H1 (cell line): ENCODE measurements around the gene IQUB. TPM values are rescaled to one million over a fixed set of nuclear protein-coding genes. Genes with fewer than 3 reads are reported as not detected.
A peak's percentile ranks its signal among the peaks of the same experiment; 100 is the strongest.

Experiments
- CTCF ChIA-PET: fragments of 300-600 bp; sonication (Branson Sonifier 250); formaldehyde crosslinking; loops from one replicate; lab custom pipeline; 2021; ENCODE audit not compliant: partially characterized antibody; lab: Charles Lee
- POLR2A ChIA-PET: fragments of 300-600 bp; sonication (Branson Sonifier 250); formaldehyde crosslinking; loops from one replicate; lab custom pipeline; 2021; ENCODE audit warnings: inconsistent platforms; ENCODE audit not compliant: partially characterized antibody; lab: Charles Lee
- DNase-seq, 2 experiments: peaks; one replicate each; pipeline versions ENCODE4 v3.0.0 to v3.0.0-alpha.2; 2010 to 2022; ENCODE audit warnings: low spot score in 2 of 2, low read depth in 1 of 2, mixed read lengths in 1 of 2
- FAIRE-seq: peaks from 2 replicates; lab custom pipeline; 2011; peaks lifted over from hg19 to GRCh38; lab: Jason Lieb, UNC
- H2AFZ ChIP-seq: 2 replicates; pipeline ENCODE4 v1.8.1; 2012; ENCODE audit warnings: low read length, inconsistent platforms
- H2AK5ac ChIP-seq: 2 replicates; pipeline ENCODE4 v1.6.1; 2013; ENCODE audit warnings: low read depth, low read length
- H2BK120ac ChIP-seq: replicated peaks from 2 replicates; pipeline ENCODE3; 2013; ENCODE audit warnings: low read depth, low read length, inconsistent platforms
- H2BK12ac ChIP-seq: 2 replicates; pipeline ENCODE4 v1.6.1; 2013; ENCODE audit warnings: low read depth, low read length
- H2BK15ac ChIP-seq: 2 replicates; pipeline ENCODE4 v1.6.1; 2013; ENCODE audit warnings: low read length
- H2BK20ac ChIP-seq: 2 replicates; pipeline ENCODE4 v1.6.1; 2013; ENCODE audit warnings: low read length
- H2BK5ac ChIP-seq: 2 replicates; pipeline ENCODE4 v1.6.1; 2013; ENCODE audit warnings: low read depth, low read length
- H3K14ac ChIP-seq: 2 replicates; pipeline ENCODE4 v1.6.1; 2013; ENCODE audit warnings: inconsistent platforms; ENCODE audit not compliant: insufficient read length
- H3K18ac ChIP-seq: 2 replicates; pipeline ENCODE4 v1.6.1; 2013; ENCODE audit warnings: low read length; ENCODE audit errors: extremely low read depth
- H3K23ac ChIP-seq: 2 replicates; pipeline ENCODE4 v1.6.1; 2013; ENCODE audit warnings: inconsistent platforms; ENCODE audit not compliant: insufficient read length
- H3K23me2 ChIP-seq: 2 replicates; pipeline ENCODE4 v1.6.1; 2013; ENCODE audit warnings: low read depth, low read length
- H3K27ac ChIP-seq: 2 replicates; pipeline ENCODE4 v1.6.1; 2011; ENCODE audit warnings: low read depth, low read length, inconsistent platforms
- H3K27me3 ChIP-seq, 4 experiments: replicated peaks in 1 of 4; 1 replicate in 1 of 4; 2 replicates in 3 of 4; pipeline versions ENCODE4 v1.6.1 to v1.8.1; 2011 to 2013; ENCODE audit warnings: low read length in 3 of 4, mild to moderate bottlenecking in 3 of 4, inconsistent platforms in 2 of 4, mixed read lengths in 2 of 4, moderate library complexity in 1 of 4; ENCODE audit not compliant: control insufficient read depth in 3 of 4, insufficient read depth in 3 of 4; ENCODE audit errors: extremely low read depth in 1 of 4
- H3K36me3 ChIP-seq, 4 experiments: 2 replicates each; pipeline versions ENCODE4 v1.6.1 to v1.8.1; 2011 to 2013; ENCODE audit warnings: mild to moderate bottlenecking in 4 of 4, low read length in 3 of 4, moderate library complexity in 2 of 4, control low read depth in 1 of 4, inconsistent platforms in 1 of 4; ENCODE audit not compliant: insufficient read depth in 4 of 4, control insufficient read depth in 2 of 4
- H3K4ac ChIP-seq: replicated peaks from 2 replicates; pipeline ENCODE3; 2013; ENCODE audit warnings: low read length, low read depth, mixed read lengths, inconsistent platforms; ENCODE audit not compliant: insufficient read length
- H3K4me1 ChIP-seq, 4 experiments: replicated peaks in 1 of 4; 1 replicate in 1 of 4; 2 replicates in 3 of 4; pipeline versions ENCODE4 v1.6.1 to v1.8.1; 2011 to 2013; ENCODE audit warnings: low read length in 3 of 4, inconsistent platforms in 2 of 4, mixed read lengths in 1 of 4; ENCODE audit not compliant: insufficient read depth in 4 of 4, control insufficient read depth in 3 of 4
- H3K4me2 ChIP-seq, 2 experiments: 2 replicates each; pipeline versions ENCODE4 v1.6.1 to v1.8.1; 2011 to 2013; ENCODE audit warnings: low read depth in 2 of 2, low read length in 2 of 2, control low read depth in 1 of 2, inconsistent platforms in 1 of 2, mild to moderate bottlenecking in 1 of 2; ENCODE audit not compliant: insufficient read depth in 1 of 2
- H3K4me3 ChIP-seq, 4 experiments: fragments of 200-600, 300-600 bp in 1 of 4; sonication (generic), shearing (Covaris generic), sonication (Bioruptor Twin) in 1 of 4; 2 replicates each; pipeline versions ENCODE4 v1.5.1 to v1.8.1; 2011 to 2016; ENCODE audit warnings: low read length in 4 of 4, low read depth in 3 of 4, control low read depth in 2 of 4, inconsistent platforms in 2 of 4, mild to moderate bottlenecking in 2 of 4, mixed read lengths in 1 of 4, moderate library complexity in 1 of 4; ENCODE audit not compliant: insufficient read depth in 2 of 4; ENCODE audit errors: extremely low read depth in 1 of 4
- H3K56ac ChIP-seq: replicated peaks from 2 replicates; pipeline ENCODE3; 2013; ENCODE audit warnings: low read depth, mild to moderate bottlenecking, mixed read lengths, low read length, inconsistent platforms; ENCODE audit not compliant: insufficient read length
- H3K79me1 ChIP-seq: 2 replicates; pipeline ENCODE4 v1.6.1; 2013; ENCODE audit warnings: low read depth, low read length, control low read depth
- H3K79me2 ChIP-seq, 2 experiments: 2 replicates each; pipeline versions ENCODE4 v1.6.1 to v1.8.1; 2012 to 2013; ENCODE audit warnings: low read length in 2 of 2, mild to moderate bottlenecking in 2 of 2, inconsistent platforms in 1 of 2; ENCODE audit not compliant: insufficient read depth in 2 of 2, control insufficient read depth in 1 of 2
- H3K9ac ChIP-seq, 4 experiments: replicated peaks in 1 of 4; 1 replicate in 1 of 4; 2 replicates in 3 of 4; pipeline versions ENCODE4 v1.6.1 to v1.8.1; 2011 to 2013; ENCODE audit warnings: low read depth in 3 of 4, low read length in 3 of 4, control low read depth in 2 of 4, mild to moderate bottlenecking in 2 of 4, moderate library complexity in 2 of 4, inconsistent platforms in 1 of 4; ENCODE audit errors: extremely low read depth in 1 of 4
- H3K9me3 ChIP-seq, 2 experiments: 2 replicates each; pipeline versions ENCODE4 v1.6.1 to v1.8.1; 2012 to 2013; ENCODE audit warnings: mild to moderate bottlenecking in 2 of 2, moderate library complexity in 2 of 2, control low read depth in 1 of 2, inconsistent platforms in 1 of 2, low read depth in 1 of 2, low read length in 1 of 2, mixed read lengths in 1 of 2; ENCODE audit not compliant: insufficient read depth in 2 of 2
- H4K20me1 ChIP-seq, 2 experiments: replicated peaks in 1 of 2; 2 replicates each; pipeline versions ENCODE3 to v1.8.1; 2011 to 2013; ENCODE audit warnings: inconsistent platforms in 2 of 2, low read length in 2 of 2, mild to moderate bottlenecking in 1 of 2; ENCODE audit not compliant: insufficient read depth in 2 of 2, control insufficient read depth in 1 of 2
- H4K5ac ChIP-seq: 2 replicates; pipeline ENCODE4 v1.6.1; 2013; ENCODE audit warnings: low read length, low read depth, mixed read lengths, inconsistent platforms; ENCODE audit not compliant: insufficient read length
- H4K8ac ChIP-seq: 2 replicates; pipeline ENCODE4 v1.8.0; 2013; ENCODE audit warnings: mild to moderate bottlenecking, moderate library complexity, low read length, inconsistent platforms; ENCODE audit not compliant: insufficient read depth; ENCODE audit errors: extremely low read depth
- H4K91ac ChIP-seq: replicated peaks from 2 replicates; pipeline ENCODE3; 2013; ENCODE audit warnings: low read length, mixed read lengths, inconsistent platforms; ENCODE audit not compliant: insufficient read length
- CREB1 ChIP-seq: IDR thresholded peaks from 2 replicates; pipeline ENCODE4 v1.6.1; 2012; ENCODE audit warnings: inconsistent platforms
- CTBP2 ChIP-seq: IDR thresholded peaks from 2 replicates; pipeline ENCODE4 v1.7.0; 2011; ENCODE audit warnings: borderline replicate concordance, mild to moderate bottlenecking, moderate library complexity, mixed read lengths, low read length; ENCODE audit not compliant: insufficient read depth, insufficient read length
- EP300 ChIP-seq, 2 experiments: IDR thresholded peaks; 1 replicate in 1 of 2; 2 replicates in 1 of 2; pipeline ENCODE4 v1.6.1; 2011 to 2012; ENCODE audit warnings: low read depth in 2 of 2, low read length in 2 of 2, mild to moderate bottlenecking in 2 of 2, borderline replicate concordance in 1 of 2, inconsistent platforms in 1 of 2, moderate library complexity in 1 of 2
- KDM1A ChIP-seq: fragments of 200-600, 300-600 bp; sonication (generic); IDR thresholded peaks from 2 replicates; pipeline ENCODE4 v1.7.1; 2016; ENCODE audit warnings: mild to moderate bottlenecking, low read length, borderline replicate concordance
- KDM4A ChIP-seq: IDR thresholded peaks from one replicate; pipeline ENCODE4 v1.7.1; 2012; ENCODE audit warnings: low read depth, mild to moderate bottlenecking, moderate library complexity, low read length, inconsistent platforms; ENCODE audit not compliant: severe bottlenecking
- NRF1 ChIP-seq: IDR thresholded peaks from 2 replicates; pipeline ENCODE4 v1.6.1; 2011; ENCODE audit warnings: mild to moderate bottlenecking, low read depth, low read length, improper control_type of control experiment
- POLR2A ChIP-seq, 2 experiments: IDR thresholded peaks; 1 replicate in 1 of 2; 2 replicates in 1 of 2; pipeline ENCODE4 v1.6.1; 2011; ENCODE audit warnings: low read depth in 2 of 2, low read length in 2 of 2, mild to moderate bottlenecking in 2 of 2; ENCODE audit errors: control extremely low read depth in 1 of 2
- SAP30 ChIP-seq: fragments of 300-600 bp; sonication (generic); IDR thresholded peaks from 2 replicates; pipeline ENCODE4 v1.7.1; 2012; ENCODE audit warnings: low read length, moderate library complexity, mild to moderate bottlenecking, inconsistent platforms; ENCODE audit not compliant: insufficient read depth, insufficient replicate concordance
- WGBS, 2 experiments: shearing (Covaris generic) in 1 of 2; methylation state at CpG; one replicate each; pipeline versions ENCODE4 v1.1.6 to v1.1.7; 2013 to 2015; ENCODE audit warnings: low lambda C conversion rate in 2 of 2, mixed read lengths in 2 of 2, inconsistent platforms in 1 of 2, low coverage in 1 of 2, missing lambda C conversion rate in 1 of 2; ENCODE audit not compliant: insufficient replicate concordance in 2 of 2, insufficient coverage in 1 of 2, insufficient read length in 1 of 2; ENCODE audit errors: extremely low coverage in 1 of 2, missing lambda C conversion rate in 1 of 2; 5-methylcytosine and 5-hydroxymethylcytosine counted together
- long read RNA-seq, 2 experiments: library from RNA in 1 of 2; library from capped mRNA in 1 of 2; stranded (forward); transcript quantifications; one replicate each; pipeline ENCODE4 v2.0.0, GENCODE V29; 2021; ENCODE audit warnings: inconsistent platforms in 1 of 2
- polyA minus RNA-seq, 3 experiments: library from RNA; depleted of rRNA, polyadenylated mRNA; stranded (reverse); fragments of >200 nt; gene quantifications; 1 replicate in 2 of 3; 2 replicates in 1 of 3; pipeline ENCODE4 v1.2.3, GENCODE V29; 2011
- polyA plus RNA-seq, 7 experiments: library from polyadenylated mRNA; depleted of rRNA in 3 of 7; stranded (reverse) in 5 of 7; unstranded in 2 of 7; fragments of >200 nt in 5 of 7; fragments of 200-250 nt in 2 of 7; gene quantifications; 1 replicate in 5 of 7; 2 replicates in 1 of 7; 4 replicates in 1 of 7; pipeline versions ENCODE4 v1.2.1 to v1.2.3, GENCODE V29; 2011 to 2013; ENCODE audit warnings: missing spikeins in 2 of 7, mixed read lengths in 2 of 7
- total RNA-seq: library from RNA; stranded (reverse); fragmentation: NEBNext Ultra II Directional; extraction: Animal tissue kit (Norgen Biotek cat#: 25700); gene quantifications from 2 replicates; pipeline ENCODE4 v1.2.1, GENCODE V29; 2021

Gene IQUB
- total RNA-seq (0.82 and 0.96 TPM in 2 replicates), polyA plus RNA-seq (2011; rRNA removed) (0.08 and 0.12 TPM in 2 replicates), polyA minus RNA-seq (2011; rRNA and poly(A)+ RNA removed) (0.20 and 0.32 TPM in 2 replicates)
- polyA plus RNA-seq (2011; cell fraction: cytosol; rRNA removed) = 0.19 TPM
- 0.24 TPM for polyA plus RNA-seq (2011; cell fraction: nucleus; rRNA removed)
- 0.25 to 0.54 TPM (median 0.35 TPM) in 4 replicates for polyA plus RNA-seq (2012, experiment 1 of 2)
- polyA plus RNA-seq (2012, experiment 2 of 2) = 0.05 TPM
- polyA plus RNA-seq (2013, experiment 1 of 2) = 0.47 TPM
- polyA plus RNA-seq (2013, experiment 2 of 2) = 0.35 TPM
- not detected for polyA minus RNA-seq (2011; cell fraction: cytosol; rRNA and poly(A)+ RNA removed)
- polyA minus RNA-seq (2011; cell fraction: nucleus; rRNA and poly(A)+ RNA removed) = 2.9 TPM
- long read RNA-seq, experiment 1 = 0 reads
- long read RNA-seq, experiment 2 = 0 reads

DNA sequence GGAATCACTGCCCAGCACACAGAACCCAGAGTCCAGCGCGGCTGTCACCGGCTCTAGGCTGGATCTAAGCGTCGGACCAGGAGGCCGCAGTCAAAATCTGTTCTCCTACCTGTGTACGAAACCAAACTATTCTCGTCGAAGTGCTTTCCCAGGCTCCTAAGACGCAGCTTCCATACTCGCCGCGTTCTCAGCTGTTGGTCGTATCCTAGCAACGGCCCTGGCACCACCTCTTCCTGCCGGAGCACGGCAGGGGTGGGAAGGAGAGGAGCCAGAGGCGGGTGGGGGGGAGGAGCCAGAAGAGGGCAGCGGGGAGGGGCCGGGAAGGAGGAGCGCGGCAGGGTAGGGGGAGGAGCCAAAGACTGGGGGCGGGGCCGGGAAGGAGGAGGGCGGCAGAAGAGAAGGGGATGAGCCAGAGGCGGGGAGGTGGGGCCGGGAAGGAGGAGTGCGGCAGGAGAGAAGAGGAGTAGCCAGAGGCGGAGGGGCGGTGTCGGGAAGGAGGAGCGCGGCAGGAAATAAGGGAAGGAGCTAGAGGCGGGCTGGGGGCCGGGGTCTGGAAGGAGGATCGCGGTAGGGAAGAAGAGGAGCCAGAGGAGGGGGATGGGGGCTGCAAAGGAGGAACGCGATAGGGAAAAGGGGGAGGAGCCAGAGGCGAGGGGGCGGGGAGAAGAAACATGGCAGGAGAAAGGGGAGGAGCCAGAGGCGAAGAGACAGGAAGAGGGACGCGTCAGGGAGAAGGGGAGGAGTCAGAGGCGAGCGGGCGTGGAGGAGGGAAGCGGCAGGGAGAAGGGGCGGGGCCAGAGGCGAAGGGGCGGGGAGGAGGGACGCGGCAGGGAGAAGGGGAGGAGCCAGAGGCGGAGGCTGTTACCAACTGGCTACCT is at the start of gene IQUB:
Gene IQUB, minus strand, starts transcription at position 213 of the 878 bp plus-strand sequence. CDS start 22,255 bp downstream, outside the sequence.
- Histone ChIP-seq H3K9ac (peak within 1 kb of the TSS in 3 of 4 experiments; percentile 51 to 59 (median 56); a peak in 5 of 7 replicates), H2BK5ac (no peak within 1 kb of the TSS; the same call in 1 of the 2 replicates), H2BK15ac (no peak within 1 kb of the TSS), H3K27me3 (peaks cover 0 to 2% (median 1%) of the 10 kb centered on the region in 4 experiments; a peak in 4 of 7 replicates), H3K56ac (no peak within 1 kb of the TSS), H4K5ac (peak within 1 kb of the TSS; percentile 46), H2BK120ac (no peak within 1 kb of the TSS), H3K36me3 (no peaks in the 10 kb centered on the region), H3K4me3 (peak within 1 kb of the TSS; percentile 61 to 81 (median 73)), H2AFZ (peak within 1 kb of the TSS; percentile 80), H4K91ac (no peak within 1 kb of the TSS), H3K79me1 (no peaks in the 10 kb centered on the region), H3K9me3 (no peaks in the 10 kb centered on the region), H3K14ac (no peak within 1 kb of the TSS), H2BK12ac (peak within 1 kb of the TSS; percentile 68; the same call in 1 of the 2 replicates), H4K20me1 (no peaks in the 10 kb centered on the region), H2AK5ac (no peak within 1 kb of the TSS), H3K23ac (no peak within 1 kb of the TSS), H4K8ac (no peak within 1 kb of the TSS), H3K79me2 (no peaks in the 10 kb centered on the region), H2BK20ac (no peak within 1 kb of the TSS), H3K4me1 (peaks cover 0 to 3% (median 3%) of the 10 kb centered on the region in 4 experiments; a peak in 3 of 7 replicates), H3K4me2 (peak within 1 kb of the TSS; percentile 90 to 94), H3K27ac (peak within 1 kb of the TSS; percentile 25; the same call in 1 of the 2 replicates), H3K4ac (no peak within 1 kb of the TSS), H3K23me2 (peaks cover 5% of the 10 kb centered on the region), H3K18ac (peak within 1 kb of the TSS; percentile 87)
- 4% methylated on average over 12 of the region's 54 CpGs; no CpG with 5 or more reads in 1 of the 2 experiments for WGBS, 2 experiments
- FAIRE-seq = no peak
- DNase-seq = peak; percentile 91 to 97
- ChIA-PET POLR2A (interaction anchor here (0.6 to 0.7 kb wide), 3 partner anchors 19 to 354 kb away, joined by 3 read pairs; no protein-coding TSS in a partner anchor), CTCF (interaction anchor here (0.6 to 1.8 kb wide), 6 partner anchors 22 to 1007 kb away, joined by 3 to 14 read pairs (median 3); no protein-coding TSS in a partner anchor)
- TF ChIP-seq EP300 (IDR thresholded peaks at IDR 0.05; ENCODE audit: borderline replicate concordance in 1 of 2, low read depth in 2 of 2, low read length in 2 of 2) (no peak), NRF1 (no peak), KDM1A (no peak), CTBP2 (no peak), POLR2A (IDR thresholded peaks at IDR 0.05; ENCODE audit: control extremely low read depth in 1 of 2, low read depth in 2 of 2, low read length in 2 of 2) (peak in 1 of 2 experiments; percentile 57; a peak in 2 of 3 replicates), SAP30 (peak; percentile 98), KDM4A (peak; percentile 44), CREB1 (no peak)
